Keratinocyte (primary cell): ENCODE data around the gene SNPH. TPM values are rescaled to one million over a fixed set of nuclear protein-coding genes. Genes with fewer than 3 reads are reported as not detected.

ENCODE experiments used
- DNase-seq: peaks from one replicate; pipeline ENCODE4 v3.0.0-alpha.2; 2011; ENCODE audit warnings: low read depth, missing footprints, low spot score
- FAIRE-seq: peaks from 2 replicates; lab custom pipeline; 2011; peaks lifted over from hg19 to GRCh38; lab: Jason Lieb, UNC
- H2AFZ ChIP-seq: 2 replicates; pipeline ENCODE4 v1.6.0; 2012; ENCODE audit warnings: low read length, control low read depth, inconsistent platforms; ENCODE audit not compliant: control insufficient read depth
- H3K27ac ChIP-seq: 2 replicates; pipeline ENCODE4 v1.5.1; 2011; ENCODE audit warnings: low read length; ENCODE audit not compliant: control insufficient read depth, insufficient read depth
- H3K27me3 ChIP-seq: 3 replicates; pipeline ENCODE4 v1.6.0; 2011; ENCODE audit warnings: low read length; ENCODE audit not compliant: control insufficient read depth, insufficient read depth; ENCODE audit errors: extremely low read depth
- H3K36me3 ChIP-seq, 2 experiments: 2 replicates in 1 of 2; 3 replicates in 1 of 2; pipeline ENCODE4 v1.5.1; 2011; ENCODE audit warnings: low read length in 2 of 2, mild to moderate bottlenecking in 1 of 2; ENCODE audit not compliant: control insufficient read depth in 2 of 2, insufficient read depth in 2 of 2; ENCODE audit errors: extremely low read depth in 1 of 2
- H3K4me1 ChIP-seq: 3 replicates; pipeline ENCODE4 v1.5.1; 2011; ENCODE audit warnings: low read length; ENCODE audit not compliant: control insufficient read depth, insufficient read depth; ENCODE audit errors: extremely low read depth
- H3K4me2 ChIP-seq: 3 replicates; pipeline ENCODE4 v1.6.0; 2011; ENCODE audit warnings: low read depth, low read length; ENCODE audit not compliant: control insufficient read depth, insufficient read depth; ENCODE audit errors: extremely low read depth
- H3K4me3 ChIP-seq, 3 experiments: fragments of 200-600 bp in 1 of 3; sonication (generic) in 1 of 3; 2 replicates in 2 of 3; 3 replicates in 1 of 3; pipeline ENCODE4 v1.5.1; 2011 to 2016; ENCODE audit warnings: low read length in 3 of 3, mild to moderate bottlenecking in 3 of 3, control low read depth in 2 of 3, inconsistent platforms in 1 of 3, low read depth in 1 of 3, mixed read lengths in 1 of 3, mixed run types in 1 of 3, moderate library complexity in 1 of 3; ENCODE audit not compliant: control insufficient read depth in 2 of 3, insufficient read depth in 2 of 3; ENCODE audit errors: extremely low read depth in 1 of 3
- H3K79me2 ChIP-seq: 2 replicates; pipeline ENCODE4 v1.6.0; 2012; ENCODE audit warnings: low read length; ENCODE audit not compliant: control insufficient read depth, insufficient read depth
- H3K9ac ChIP-seq: 3 replicates; pipeline ENCODE4 v1.6.0; 2011; ENCODE audit warnings: low read length; ENCODE audit not compliant: control insufficient read depth, insufficient read depth; ENCODE audit errors: extremely low read depth
- H3K9me1 ChIP-seq: 3 replicates; pipeline ENCODE4 v1.6.0; 2011; ENCODE audit warnings: low read length; ENCODE audit not compliant: control insufficient read depth, insufficient read depth; ENCODE audit errors: extremely low read depth
- H3K9me3 ChIP-seq: 2 replicates; pipeline ENCODE4 v1.5.1; 2012; ENCODE audit warnings: low read depth, low read length; ENCODE audit not compliant: control insufficient read depth
- H4K20me1 ChIP-seq: 3 replicates; pipeline ENCODE4 v1.6.0; 2011; ENCODE audit warnings: low read length; ENCODE audit not compliant: control insufficient read depth, insufficient read depth; ENCODE audit errors: extremely low read depth
- EZH2 ChIP-seq: IDR thresholded peaks from one replicate; pipeline ENCODE4 v1.6.1; 2012; ENCODE audit warnings: inconsistent platforms, mild to moderate bottlenecking, low read length, moderate library complexity
- dilution Hi-C: fragments of 300-500 bp; cut with MboI; formaldehyde crosslinking; loops from one replicate; pipeline ENCODE4 v1.7.0; 2020; ENCODE audit warnings: low sequenced_read_pairs; ENCODE audit not compliant: extremely low pct_ligation_motif_present
- polyA plus RNA-seq, 5 experiments: library from polyadenylated mRNA; depleted of rRNA in 3 of 5; stranded (reverse) in 3 of 5; stranded (forward) in 1 of 5; unstranded in 1 of 5; fragments of >200 nt; gene quantifications; 1 replicate in 1 of 5; 2 replicates in 3 of 5; 3 replicates in 1 of 5; pipeline versions ENCODE4 v1.2.1 to v1.2.3, GENCODE V29; 2011 to 2012; ENCODE audit warnings: missing spikeins in 2 of 5, low read depth in 1 of 5, low replicate concordance in 1 of 5
- TF ChIP-seq, protein P1 (sequence below), 3 experiments: IDR thresholded peaks in 1 of 3; conservative IDR thresholded peaks in 1 of 3; optimal IDR thresholded peaks in 1 of 3; 2 replicates in 2 of 3; 3 replicates in 1 of 3; pipeline versions ENCODE3 to v1.5.1; 2011; ENCODE audit warnings: low read length in 3 of 3, mild to moderate bottlenecking in 3 of 3, moderate library complexity in 2 of 3, control low read depth in 1 of 3, inconsistent platforms in 1 of 3; ENCODE audit not compliant: insufficient read depth in 2 of 3; ENCODE audit errors: extremely low read depth in 1 of 3

Gene SNPH
- polyA plus RNA-seq, 1 donor (not counting 4 experiments of a cell fraction or from before 2014, with no cell fraction given): 1.3 TPM

DNA sequence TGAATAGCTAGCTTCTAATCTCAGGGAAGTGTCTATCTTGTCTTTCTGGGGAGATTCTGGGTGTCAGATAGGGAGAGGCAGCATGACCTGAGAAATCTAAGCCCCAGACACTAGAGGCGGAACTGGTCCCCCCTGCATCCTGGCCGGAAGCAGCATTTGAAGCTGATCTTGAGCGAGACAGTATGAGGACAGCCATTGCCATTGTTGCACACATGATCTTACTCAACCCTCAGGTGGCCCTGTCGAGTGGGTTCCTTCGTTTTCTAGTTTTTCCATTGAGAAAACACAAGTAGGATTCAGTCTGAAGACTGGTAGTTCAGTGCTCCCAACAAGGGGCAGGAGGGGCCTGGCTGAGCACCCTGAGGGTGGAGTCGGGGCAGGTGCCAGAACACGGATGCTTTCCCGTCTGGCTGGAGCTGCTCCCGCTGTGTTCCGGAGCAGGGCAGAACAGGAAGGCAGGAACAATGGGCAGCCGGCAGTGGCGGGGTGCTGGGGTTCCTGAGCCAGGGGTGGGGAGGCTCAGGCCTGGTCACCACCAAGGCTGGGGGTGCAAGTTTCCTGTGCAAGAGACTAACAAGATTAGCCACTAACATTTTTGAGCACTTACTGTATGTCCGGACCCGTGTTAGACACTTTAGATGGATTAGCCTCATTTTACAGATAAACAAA is 70.7 kb downstream of the SNPH start:
- H2AFZ ChIP-seq: no peak overlapping the region
- H3K4me2 ChIP-seq: no peak overlapping the region
- TF ChIP-seq EZH2: no peak
- TF ChIP-seq, protein P1, sequence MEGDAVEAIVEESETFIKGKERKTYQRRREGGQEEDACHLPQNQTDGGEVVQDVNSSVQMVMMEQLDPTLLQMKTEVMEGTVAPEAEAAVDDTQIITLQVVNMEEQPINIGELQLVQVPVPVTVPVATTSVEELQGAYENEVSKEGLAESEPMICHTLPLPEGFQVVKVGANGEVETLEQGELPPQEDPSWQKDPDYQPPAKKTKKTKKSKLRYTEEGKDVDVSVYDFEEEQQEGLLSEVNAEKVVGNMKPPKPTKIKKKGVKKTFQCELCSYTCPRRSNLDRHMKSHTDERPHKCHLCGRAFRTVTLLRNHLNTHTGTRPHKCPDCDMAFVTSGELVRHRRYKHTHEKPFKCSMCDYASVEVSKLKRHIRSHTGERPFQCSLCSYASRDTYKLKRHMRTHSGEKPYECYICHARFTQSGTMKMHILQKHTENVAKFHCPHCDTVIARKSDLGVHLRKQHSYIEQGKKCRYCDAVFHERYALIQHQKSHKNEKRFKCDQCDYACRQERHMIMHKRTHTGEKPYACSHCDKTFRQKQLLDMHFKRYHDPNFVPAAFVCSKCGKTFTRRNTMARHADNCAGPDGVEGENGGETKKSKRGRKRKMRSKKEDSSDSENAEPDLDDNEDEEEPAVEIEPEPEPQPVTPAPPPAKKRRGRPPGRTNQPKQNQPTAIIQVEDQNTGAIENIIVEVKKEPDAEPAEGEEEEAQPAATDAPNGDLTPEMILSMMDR (optimal IDR thresholded peaks at IDR 0.05 in 1 of 3, IDR thresholded peaks at IDR 0.05 in 1 of 3, conservative IDR thresholded peaks at IDR 0.05 in 1 of 3; ENCODE audit: extremely low read depth in 1 of 3, insufficient read depth in 2 of 3, low read length in 3 of 3): no peak
- dilution Hi-C loops: no loop called here
- H3K9ac ChIP-seq: no peak overlapping the region
- H3K9me3 ChIP-seq: no peaks in the 10 kb centered on the region
- H3K4me1 ChIP-seq: peaks cover 30% of the 10 kb centered on the region
- H3K79me2 ChIP-seq: peaks cover 18% of the 10 kb centered on the region
- no peaks in the 10 kb centered on the region for H3K27me3 ChIP-seq
- peaks cover 5% of the 10 kb centered on the region for H4K20me1 ChIP-seq
- peaks cover 3% of the 10 kb centered on the region for H3K9me1 ChIP-seq
- FAIRE-seq (no peak), DNase-seq (no peak)
- no peak overlapping the region for H3K4me3 ChIP-seq
- peaks cover 3 to 16% of the 10 kb centered on the region in 2 experiments for H3K36me3 ChIP-seq
- no peak overlapping the region for H3K27ac ChIP-seq

- H3K36me3 ChIP-seq: peaks cover 3 to 12% of the 10 kb centered on the region in 2 experiments
- H3K9ac ChIP-seq: no peak overlapping the region
- H3K9me1 ChIP-seq: peaks cover 3% of the 10 kb centered on the region
- TF ChIP-seq, protein P1 (optimal IDR thresholded peaks at IDR 0.05 in 1 of 3, IDR thresholded peaks at IDR 0.05 in 1 of 3, conservative IDR thresholded peaks at IDR 0.05 in 1 of 3; ENCODE audit: extremely low read depth in 1 of 3, insufficient read depth in 2 of 3, low read length in 3 of 3): no peak
- TF ChIP-seq EZH2: no peak
- H3K27me3 ChIP-seq: no peaks in the 10 kb centered on the region
- FAIRE-seq (no peak), DNase-seq (no peak)
- no peak overlapping the region for H3K4me3 ChIP-seq
- H3K27ac ChIP-seq: no peak overlapping the region
- H3K4me2 ChIP-seq: no peak overlapping the region
- dilution Hi-C loops: no loop called here
- H3K79me2 ChIP-seq: peaks cover 14% of the 10 kb centered on the region
- peaks cover 5% of the 10 kb centered on the region for H4K20me1 ChIP-seq
- H3K4me1 ChIP-seq: peaks cover 27% of the 10 kb centered on the region
- H2AFZ ChIP-seq: no peak overlapping the region
- no peaks in the 10 kb centered on the region for H3K9me3 ChIP-seq
These were observed 71.3 kb downstream of the SNPH start for GRCh38 chr20:1337441-1337840.
